Natural killer cell treated with Interleukin-12 subunit alpha and Interleukin-12 subunit beta and Interleukin-15 and Interleukin-18, amount 100 ng/mL, for 72 hours (primary cell): Measurements from ENCODE around the gene ATG10. TPM values are rescaled to one million over a fixed set of nuclear protein-coding genes. Genes with fewer than 3 reads are reported as not detected.
A peak's percentile ranks its signal among the peaks of the same experiment; 100 is the strongest.
"Not testable (repeated sequence)": the region's sequence is repeated elsewhere in the genome, so short reads cannot be mapped to it uniquely, and the experiment has no call there.

Experiments used
- ATAC-seq, 2 donors: fragments of 150-1000 bp; cut with Tn5 transposase in 1 of 2; sonication (Bioruptor Pico), chemical (Tn5 transposase) in 1 of 2; 2 replicates each; pipeline ENCODE4 v1.10.0; 2021
- DNase-seq: peaks from one replicate; pipeline ENCODE4 v3.0.0; 2022; ENCODE audit warnings: low spot score
- H3K27ac Mint-ChIP-seq, 2 donors: 1 replicate in 1 of 2; 2 replicates in 1 of 2; pipeline ENCODE4 v1.8.0; 2022; ENCODE audit warnings: mixed read lengths in 2 of 2, mild to moderate bottlenecking in 1 of 2, moderate library complexity in 1 of 2
- H3K27me3 Mint-ChIP-seq, 2 donors: 1 replicate in 1 of 2; 2 replicates in 1 of 2; pipeline ENCODE4 v1.8.0; 2022; ENCODE audit warnings: mixed read lengths in 2 of 2
- H3K36me3 Mint-ChIP-seq: one replicate; pipeline ENCODE4 v1.8.0; 2022; ENCODE audit warnings: mixed read lengths
- H3K4me1 Mint-ChIP-seq, 2 donors: 1 replicate in 1 of 2; 2 replicates in 1 of 2; pipeline ENCODE4 v1.8.0; 2022; ENCODE audit warnings: low read depth in 2 of 2, mixed read lengths in 2 of 2, mild to moderate bottlenecking in 1 of 2
- H3K4me3 Mint-ChIP-seq: one replicate; pipeline ENCODE4 v1.8.0; 2022; ENCODE audit warnings: mixed read lengths
- H3K9me3 Mint-ChIP-seq: 2 replicates; pipeline ENCODE4 v1.8.0; 2022; ENCODE audit warnings: mixed read lengths
- total RNA-seq, 2 donors: library from RNA; stranded (reverse); gene quantifications; one replicate each; pipeline ENCODE4 v1.2.3, GENCODE V29; 2022

ATG10 gene
- total RNA-seq, 2 donors from 2014 or later = 9.6 to 11.1 TPM

- ATAC-seq (peak in 1 of 2 donors; percentile 46), DNase-seq (no peak)
- peaks cover 0 to 5% of the 10 kb centered on the region in 2 donors for H3K4me1 Mint-ChIP-seq
- no peaks in the 10 kb centered on the region for H3K36me3 Mint-ChIP-seq
- no peak overlapping the region for H3K27ac Mint-ChIP-seq
- H3K27me3 Mint-ChIP-seq = no peaks in the 10 kb centered on the region
- no peak overlapping the region for H3K4me3 Mint-ChIP-seq
- H3K9me3 Mint-ChIP-seq = no peaks in the 10 kb centered on the region
These were observed 128.7 kb downstream of the ATG10 start for GRCh38 chr5:82100303-82101077.

GRCh38 chr5:82104872-82105271 lies 133.0 kb downstream of the ATG10 start:
- no peak for ATAC-seq
- H3K36me3 Mint-ChIP-seq = no peaks in the 10 kb centered on the region
- no peaks in the 10 kb centered on the region for H3K9me3 Mint-ChIP-seq
- peaks cover 0 to 10% of the 10 kb centered on the region in 2 donors for H3K4me1 Mint-ChIP-seq
- H3K27me3 Mint-ChIP-seq = no peaks in the 10 kb centered on the region
- DNase-seq = no peak
- H3K27ac Mint-ChIP-seq = no peak overlapping the region
- no peak overlapping the region for H3K4me3 Mint-ChIP-seq

- Mint-ChIP-seq H3K4me3 (no peak overlapping the region), H3K36me3 (no peaks in the 10 kb centered on the region), H3K9me3 (no peaks in the 10 kb centered on the region), H3K4me1 (peaks cover 0 to 10% of the 10 kb centered on the region in 2 donors), H3K27me3 (no peaks in the 10 kb centered on the region), H3K27ac (no peak overlapping the region)
- ATAC-seq = no peak
- no peak for DNase-seq
These were observed 133.6 kb downstream of the ATG10 start for GRCh38 chr5:82105457-82105856.

GRCh38 chr5:82106207-82106606 lies 134.4 kb downstream of the ATG10 start:
- Mint-ChIP-seq H3K4me3 (no peak overlapping the region), H3K9me3 (no peaks in the 10 kb centered on the region), H3K4me1 (peaks cover 0 to 8% of the 10 kb centered on the region in 2 donors), H3K36me3 (no peaks in the 10 kb centered on the region), H3K27ac (no peak overlapping the region), H3K27me3 (no peaks in the 10 kb centered on the region)
- DNase-seq (no peak), ATAC-seq (no peak)

GRCh38 chr5:82106756-82107155 lies 134.9 kb downstream of the ATG10 start:
- DNase-seq = no peak
- H3K27me3 Mint-ChIP-seq = no peaks in the 10 kb centered on the region
- no peaks in the 10 kb centered on the region for H3K9me3 Mint-ChIP-seq
- no peak for ATAC-seq
- H3K36me3 Mint-ChIP-seq = no peaks in the 10 kb centered on the region
- peaks cover 0 to 8% of the 10 kb centered on the region in 2 donors for H3K4me1 Mint-ChIP-seq
- no peak overlapping the region for H3K4me3 Mint-ChIP-seq
- no peak overlapping the region for H3K27ac Mint-ChIP-seq

GRCh38 chr5:82107267-82107666 lies 135.4 kb downstream of the ATG10 start:
- ATAC-seq (no peak), DNase-seq (no peak)
- Mint-ChIP-seq H3K9me3 (no peaks in the 10 kb centered on the region), H3K27me3 (no peaks in the 10 kb centered on the region), H3K4me1 (peaks cover 0 to 8% of the 10 kb centered on the region in 2 donors), H3K4me3 (no peak overlapping the region), H3K36me3 (no peaks in the 10 kb centered on the region), H3K27ac (no peak overlapping the region)

GRCh38 chr5:82109013-82109412 lies 137.2 kb downstream of the ATG10 start:
- no peak for DNase-seq
- Mint-ChIP-seq H3K27ac (no peak overlapping the region), H3K9me3 (no peaks in the 10 kb centered on the region), H3K27me3 (no peaks in the 10 kb centered on the region), H3K4me1 (peaks cover 0 to 8% of the 10 kb centered on the region in 2 donors), H3K36me3 (no peaks in the 10 kb centered on the region), H3K4me3 (no peak overlapping the region)
- ATAC-seq = no peak

GRCh38 chr5:82109915-82110314 lies 138.1 kb downstream of the ATG10 start:
- H3K27ac Mint-ChIP-seq, ATAC-seq, H3K4me1 Mint-ChIP-seq, H3K9me3 Mint-ChIP-seq, DNase-seq, H3K27me3 Mint-ChIP-seq, H3K4me3 Mint-ChIP-seq, H3K36me3 Mint-ChIP-seq: not testable (repeated sequence)

- Mint-ChIP-seq H3K4me1 (peaks cover 0 to 3% of the 10 kb centered on the region in 2 donors), H3K4me3 (no peak overlapping the region), H3K9me3 (no peaks in the 10 kb centered on the region), H3K36me3 (no peaks in the 10 kb centered on the region), H3K27ac (no peak overlapping the region), H3K27me3 (no peaks in the 10 kb centered on the region)
- DNase-seq (no peak), ATAC-seq (no peak)
These were observed 139.4 kb downstream of the ATG10 start for GRCh38 chr5:82111191-82111590.

- no peaks in the 10 kb centered on the region for H3K9me3 Mint-ChIP-seq
- no peaks in the 10 kb centered on the region for H3K36me3 Mint-ChIP-seq
- H3K4me3 Mint-ChIP-seq = no peak overlapping the region
- ATAC-seq = no peak
- H3K27ac Mint-ChIP-seq = no peak overlapping the region
- DNase-seq = no peak
- no peaks in the 10 kb centered on the region for H3K27me3 Mint-ChIP-seq
- H3K4me1 Mint-ChIP-seq = no peaks in the 10 kb centered on the region
These were observed 144.0 kb downstream of the ATG10 start for GRCh38 chr5:82115858-82116257.

GRCh38 chr5:82119889-82120288 lies 148.1 kb downstream of the ATG10 start:
- H3K27me3 Mint-ChIP-seq = no peaks in the 10 kb centered on the region
- no peak overlapping the region for H3K27ac Mint-ChIP-seq
- H3K36me3 Mint-ChIP-seq = peaks cover 12% of the 10 kb centered on the region
- no peak for DNase-seq
- H3K4me1 Mint-ChIP-seq = no peaks in the 10 kb centered on the region
- no peak for ATAC-seq
- H3K4me3 Mint-ChIP-seq = no peak overlapping the region
- H3K9me3 Mint-ChIP-seq = peaks cover 5% of the 10 kb centered on the region

GRCh38 chr5:82129723-82130285 lies 158.0 kb downstream of the ATG10 start:
- ATAC-seq = no peak
- Mint-ChIP-seq H3K27me3 (no peaks in the 10 kb centered on the region), H3K4me1 (no peaks in the 10 kb centered on the region), H3K27ac (no peak overlapping the region), H3K4me3 (no peak overlapping the region), H3K36me3 (peaks cover 35% of the 10 kb centered on the region), H3K9me3 (peaks cover 24% of the 10 kb centered on the region)
- no peak for DNase-seq

GRCh38 chr5:82130602-82131001 lies 158.8 kb downstream of the ATG10 start:
- no peak overlapping the region for H3K27ac Mint-ChIP-seq
- H3K36me3 Mint-ChIP-seq = peaks cover 35% of the 10 kb centered on the region

GRCh38 chr5:82137205-82137604 lies 165.4 kb downstream of the ATG10 start:
- Mint-ChIP-seq H3K4me3 (no peak overlapping the region), H3K4me1 (no peaks in the 10 kb centered on the region), H3K27ac (no peak overlapping the region), H3K9me3 (peaks cover 21% of the 10 kb centered on the region), H3K27me3 (no peaks in the 10 kb centered on the region), H3K36me3 (peaks cover 31% of the 10 kb centered on the region)
- DNase-seq (no peak), ATAC-seq (no peak)

More at GRCh38 chr5:82130602-82131001, 158.8 kb downstream of the ATG10 start:
- H3K4me3 Mint-ChIP-seq = no peak overlapping the region
- no peak for DNase-seq
- H3K27me3 Mint-ChIP-seq = no peaks in the 10 kb centered on the region
- no peak for ATAC-seq
- peaks cover 30% of the 10 kb centered on the region for H3K9me3 Mint-ChIP-seq
- H3K4me1 Mint-ChIP-seq = no peaks in the 10 kb centered on the region
